ENCODE data around the gene MINDY2.

MINDY2 gene

GRCh38 chr15:58742819-58743502, 28.1 kb upstream of the MINDY2 start:
- no peak for TF ChIP-seq CTCF (conservative IDR thresholded peaks at IDR 0.05; ENCODE audit: low read depth, low read length)
- peak; percentile 23 for DNase-seq (ENCODE audit: low read depth)
- H3K4me3 ChIP-seq (ENCODE audit: low read depth, low read length) = no peak overlapping the region

- no peak for TF ChIP-seq CTCF (conservative IDR thresholded peaks at IDR 0.05; ENCODE audit: low read depth, low read length)
- no peak overlapping the region for H3K4me3 ChIP-seq (ENCODE audit: low read depth, low read length)
- no peak for DNase-seq (ENCODE audit: low read depth)
Measured at GRCh38 chr15:58746174-58746573, 24.9 kb upstream of the MINDY2 start.

- no peak for TF ChIP-seq CTCF (conservative IDR thresholded peaks at IDR 0.05; ENCODE audit: low read depth, low read length)
- DNase-seq (ENCODE audit: low read depth) = no peak
- H3K4me3 ChIP-seq (ENCODE audit: low read depth, low read length) = peak overlapping the region; percentile 85
Measured at GRCh38 chr15:58748040-58748851, 22.9 kb upstream of the MINDY2 start.

- no peak for TF ChIP-seq CTCF (conservative IDR thresholded peaks at IDR 0.05; ENCODE audit: low read depth, low read length)
- H3K4me3 ChIP-seq (ENCODE audit: low read depth, low read length) = peak overlapping the region; percentile 85
- peak; percentile 54 for DNase-seq (ENCODE audit: low read depth)
Measured at GRCh38 chr15:58748852-58749531, 22.1 kb upstream of the MINDY2 start.

GRCh38 chr15:58749532-58750337, 21.4 kb upstream of the MINDY2 start, which contains the start of gene ADAM10:
ADAM10 (minus strand) TSS chr15:58749707; CDS start chr15:58749534, 173 bp downstream.
- DNase-seq (ENCODE audit: low read depth) = peak; percentile 99
- peak; percentile 3 for TF ChIP-seq CTCF (conservative IDR thresholded peaks at IDR 0.05; ENCODE audit: low read depth, low read length)
- H3K4me3 ChIP-seq (ENCODE audit: low read depth, low read length) = peak within 1 kb of the TSS; percentile 85

GRCh38 chr15:58752716-58753115, 18.4 kb upstream of the MINDY2 start:
- H3K4me3 ChIP-seq (ENCODE audit: low read depth, low read length) = no peak overlapping the region
- TF ChIP-seq CTCF (conservative IDR thresholded peaks at IDR 0.05; ENCODE audit: low read depth, low read length) = no peak

More at GRCh38 chr15:58752716-58753115, 18.4 kb upstream of the MINDY2 start:
- no peak for DNase-seq (ENCODE audit: low read depth)

Data from choroid plexus epithelial cell (primary cell).